Measurements from ENCODE around the gene CTDP1.

- no peak for TF ChIP-seq CTCF (IDR thresholded peaks at IDR 0.05)
- TF ChIP-seq POLR2A (IDR thresholded peaks at IDR 0.05): no peak
These were observed 19.9 kb upstream of the CTDP1 start for GRCh38 chr18:79659733-79660132.

Data from body of pancreas (tissue), 4 donors.